Liver (tissue), 9 donors: ENCODE measurements around the gene CFAP97D2. TPM values are rescaled to one million over a fixed set of nuclear protein-coding genes. Genes with fewer than 3 reads are reported as not detected.
A peak's percentile ranks its signal among the peaks of the same experiment; 100 is the strongest.
"Not testable (repeated sequence)": the region's sequence is repeated elsewhere in the genome, so short reads cannot be mapped to it uniquely, and the experiment has no call there.

ENCODE experiments used
- DNase-seq: peaks from one replicate; pipeline ENCODE4 v3.0.0-alpha.2; 2017; ENCODE audit warnings: low spot score
- H3K27ac ChIP-seq, 2 donors: one replicate each; pipeline ENCODE4 v1.7.0; 2013; ENCODE audit warnings: inconsistent platforms in 2 of 2, low read length in 2 of 2, control low read depth in 1 of 2, low read depth in 1 of 2, mild to moderate bottlenecking in 1 of 2
- H3K27me3 ChIP-seq, 4 donors: one replicate each; pipeline versions ENCODE4 v1.6.1 to v1.7.0; 2013; ENCODE audit warnings: low read length in 3 of 4, inconsistent platforms in 1 of 4, mild to moderate bottlenecking in 1 of 4, moderate library complexity in 1 of 4; ENCODE audit not compliant: control insufficient read depth in 4 of 4, insufficient read depth in 4 of 4
- H3K36me3 ChIP-seq, 4 donors: one replicate each; pipeline versions ENCODE4 v1.6.1 to v1.7.0; 2013; ENCODE audit warnings: low read length in 3 of 4, mild to moderate bottlenecking in 3 of 4, low read depth in 1 of 4, moderate library complexity in 1 of 4; ENCODE audit not compliant: control insufficient read depth in 4 of 4, insufficient read depth in 3 of 4
- H3K4me1 ChIP-seq, 4 donors: one replicate each; pipeline versions ENCODE4 v1.6.1 to v1.7.0; 2013; ENCODE audit warnings: low read length in 3 of 4, mild to moderate bottlenecking in 3 of 4, moderate library complexity in 1 of 4; ENCODE audit not compliant: control insufficient read depth in 4 of 4, insufficient read depth in 4 of 4
- H3K4me3 ChIP-seq, 3 donors: one replicate each; pipeline versions ENCODE4 v1.6.1 to v1.7.0; 2013; ENCODE audit warnings: low read length in 3 of 3, control low read depth in 1 of 3, low read depth in 1 of 3, mild to moderate bottlenecking in 1 of 3
- H3K9ac ChIP-seq, 2 donors: one replicate each; pipeline ENCODE4 v1.7.0; 2013; ENCODE audit warnings: low read length in 2 of 2, mild to moderate bottlenecking in 2 of 2, moderate library complexity in 2 of 2, control low read depth in 1 of 2, low read depth in 1 of 2
- H3K9me3 ChIP-seq, 4 donors: one replicate each; pipeline versions ENCODE4 v1.6.1 to v1.7.0; 2013; ENCODE audit warnings: low read length in 3 of 4; ENCODE audit not compliant: control insufficient read depth in 4 of 4
- ATF3 ChIP-seq: IDR thresholded peaks from 2 replicates; pipeline ENCODE4 v1.6.1; 2016; ENCODE audit warnings: antibody characterized with exemption
- CTCF ChIP-seq: fragments of 150-350 bp; IDR thresholded peaks from 2 replicates; pipeline ENCODE4 v1.5.1; 2017; ENCODE audit warnings: improper control_type of control experiment, low read depth, low read length; ENCODE audit not compliant: missing input control
- EGR1 ChIP-seq, 2 donors: IDR thresholded peaks; 2 replicates each; pipeline ENCODE4 v1.6.1; 2016 to 2018; ENCODE audit warnings: antibody characterized with exemption in 2 of 2, low read depth in 2 of 2
- FOXA1 ChIP-seq: IDR thresholded peaks from 2 replicates; pipeline ENCODE4 v1.6.1; 2016; ENCODE audit warnings: antibody characterized with exemption
- FOXA2 ChIP-seq: IDR thresholded peaks from 2 replicates; pipeline ENCODE4 v1.6.1; 2016; ENCODE audit warnings: antibody characterized with exemption
- GABPA ChIP-seq, 2 donors: IDR thresholded peaks in 1 of 2; conservative IDR thresholded peaks in 1 of 2; 2 replicates each; pipeline ENCODE4 v1.6.1; 2016; ENCODE audit warnings: antibody characterized with exemption in 2 of 2, mild to moderate bottlenecking in 1 of 2, moderate library complexity in 1 of 2
- HNF4A ChIP-seq, 2 donors: conservative IDR thresholded peaks; 2 replicates each; pipeline ENCODE4 v1.6.1; 2016; ENCODE audit warnings: antibody characterized with exemption in 2 of 2, mild to moderate bottlenecking in 2 of 2
- HNF4G ChIP-seq: IDR thresholded peaks from 2 replicates; pipeline ENCODE4 v1.6.1; 2016; ENCODE audit warnings: antibody characterized with exemption
- JUND ChIP-seq, 2 donors: IDR thresholded peaks; 2 replicates each; pipeline ENCODE4 v1.6.1; 2016; ENCODE audit warnings: antibody characterized with exemption in 2 of 2
- MAX ChIP-seq: IDR thresholded peaks from 2 replicates; pipeline ENCODE4 v1.6.1; 2016; ENCODE audit warnings: antibody characterized with exemption
- NR2F2 ChIP-seq: IDR thresholded peaks from 2 replicates; pipeline ENCODE4 v1.6.1; 2016; ENCODE audit warnings: antibody characterized with exemption
- RAD21 ChIP-seq, 2 donors: IDR thresholded peaks; 2 replicates each; pipeline ENCODE4 v1.6.1; 2016; ENCODE audit warnings: antibody characterized with exemption in 2 of 2, mild to moderate bottlenecking in 2 of 2
- REST ChIP-seq: IDR thresholded peaks from 2 replicates; pipeline ENCODE4 v1.6.1; 2016; ENCODE audit warnings: antibody characterized with exemption, mild to moderate bottlenecking
- SP1 ChIP-seq: IDR thresholded peaks from 2 replicates; pipeline ENCODE4 v1.6.1; 2018; ENCODE audit warnings: antibody characterized with exemption, mild to moderate bottlenecking
- TAF1 ChIP-seq: conservative IDR thresholded peaks from 2 replicates; pipeline ENCODE4 v1.6.1; 2016; ENCODE audit warnings: antibody characterized with exemption, mild to moderate bottlenecking
- YY1 ChIP-seq: IDR thresholded peaks from 2 replicates; pipeline ENCODE4 v1.6.1; 2016; ENCODE audit warnings: antibody characterized with exemption, mild to moderate bottlenecking
- WGBS: extraction: QIAGEN DNeasy Blood & Tissue Kit; methylation state at CpG from one replicate; pipeline ENCODE4 v1.1.7; 2013; 5-methylcytosine and 5-hydroxymethylcytosine counted together
- polyA plus RNA-seq, 2 donors: library from polyadenylated mRNA; stranded (reverse) in 1 of 2; unstranded in 1 of 2; fragments of 200-250 nt in 1 of 2; fragments of >200 nt in 1 of 2; fragmentation: Nextera tagmentation in 1 of 2; extraction: Ambion mirVana in 1 of 2; gene quantifications; one replicate each; pipeline versions ENCODE4 v1.2.1 to v1.2.3, GENCODE V29; 2013 to 2015
- total RNA-seq, 2 donors: library from RNA; depleted of rRNA; stranded (reverse); fragments of >200 nt; gene quantifications; one replicate each; pipeline ENCODE4 v1.2.3, GENCODE V29; 2014
- donor health status: healthy.
- donor health status: healthy.
- donor health status: healthy.
- donor health status: healthy.
- donor health status: healthy.

Gene CFAP97D2
- total and polyA plus RNA-seq, 4 donors: not detected

GRCh38 chr13:114132419-114133121, 46.5 kb upstream of the CFAP97D2 start, which contains the start of gene RASA3:
Gene RASA3, minus strand, starts transcription at chr13:114132623. Its CDS starts 134 bp downstream, at chr13:114132489.
- no peaks in the 10 kb centered on the region for H3K9me3 ChIP-seq
- peak within 1 kb of the TSS in 1 of 2 donors; percentile 1 for H3K9ac ChIP-seq
- no peak for TF ChIP-seq NR2F2
- no peak for TF ChIP-seq TAF1
- no peak for TF ChIP-seq REST
- no peak for TF ChIP-seq JUND (IDR thresholded peaks at IDR 0.05)
- no peak for TF ChIP-seq EGR1 (IDR thresholded peaks at IDR 0.05; ENCODE audit: low read depth in 2 of 2)
- no peak for TF ChIP-seq GABPA (IDR thresholded peaks at IDR 0.05 in 1 of 2, conservative IDR thresholded peaks at IDR 0.05 in 1 of 2)
- TF ChIP-seq SP1: no peak
- no peak for TF ChIP-seq MAX
- TF ChIP-seq FOXA1: no peak
- no peak for TF ChIP-seq YY1
- TF ChIP-seq HNF4A (conservative IDR thresholded peaks at IDR 0.05): no peak
- TF ChIP-seq HNF4G: no peak
- TF ChIP-seq RAD21 (IDR thresholded peaks at IDR 0.05): no peak
- no peak for TF ChIP-seq FOXA2
- TF ChIP-seq CTCF: no peak
- no peak for TF ChIP-seq ATF3
- peaks cover 12 to 31% (median 21%) of the 10 kb centered on the region in 4 donors for H3K4me1 ChIP-seq
- DNase-seq: peak; percentile 72
- H3K27ac ChIP-seq: peak within 1 kb of the TSS; percentile 81 to 82
- peak within 1 kb of the TSS; percentile 47 to 68 (median 67) for H3K4me3 ChIP-seq
- WGBS: under 1% methylated on average over 81 of the region's 81 CpGs
- H3K36me3 ChIP-seq: no peaks in the 10 kb centered on the region
- H3K27me3 ChIP-seq: no peaks in the 10 kb centered on the region

GRCh38 chr13:114133126-114133525, 45.9 kb upstream of the CFAP97D2 start:
- not testable (repeated sequence) for H3K27me3 ChIP-seq, H3K36me3 ChIP-seq, H3K4me3 ChIP-seq, H3K9ac ChIP-seq, H3K27ac ChIP-seq, DNase-seq, H3K9me3 ChIP-seq
- peaks cover 12 to 31% (median 21%) of the 10 kb centered on the region in 4 donors for H3K4me1 ChIP-seq
- WGBS: 52% methylated on average over 8 of the region's 9 CpGs

- H3K36me3 ChIP-seq: not testable (repeated sequence)
- WGBS: 76% methylated on average over 7 of the region's 7 CpGs
Measured at GRCh38 chr13:114133552-114133951, 45.5 kb upstream of the CFAP97D2 start.

More at GRCh38 chr13:114133552-114133951, 45.5 kb upstream of the CFAP97D2 start:
- H3K4me1 ChIP-seq: peaks cover 12 to 31% (median 21%) of the 10 kb centered on the region in 4 donors
- H3K27me3 ChIP-seq, H3K27ac ChIP-seq, H3K4me3 ChIP-seq, H3K9me3 ChIP-seq, H3K9ac ChIP-seq, DNase-seq: not testable (repeated sequence)
